GM12878 (cell line): ENCODE results near the gene PJA1.

ENCODE experiments used
- ATF3 ChIP-seq: IDR thresholded peaks from 2 replicates; pipeline ENCODE4 v1.6.1; 2011; ENCODE audit warnings: low read depth, mild to moderate bottlenecking, low read length, moderate library complexity, borderline replicate concordance; ENCODE audit errors: extremely low read depth
- CTCF ChIP-seq, 3 experiments: IDR thresholded peaks in 2 of 3; conservative IDR thresholded peaks in 1 of 3; 2 replicates each; pipeline ENCODE4 v1.5.1; 2011; ENCODE audit warnings: low read depth in 3 of 3, low read length in 3 of 3, mild to moderate bottlenecking in 3 of 3, control low read depth in 2 of 3, moderate library complexity in 2 of 3, inconsistent platforms in 1 of 3, mixed read lengths in 1 of 3; ENCODE audit not compliant: control insufficient read depth in 2 of 3, insufficient read depth in 1 of 3; ENCODE audit errors: extremely low read depth in 1 of 3
- ESRRA ChIP-seq: IDR thresholded peaks from 2 replicates; pipeline ENCODE4 v1.6.1; 2012; ENCODE audit warnings: mild to moderate bottlenecking, low read length, improper control_type of control experiment
- JUND ChIP-seq: IDR thresholded peaks from 2 replicates; pipeline ENCODE4 v1.6.1; 2012; ENCODE audit warnings: low read depth, mild to moderate bottlenecking, low read length, improper control_type of control experiment, moderate library complexity
- PAX5 ChIP-seq: IDR thresholded peaks from 2 replicates; pipeline ENCODE4 v1.6.1; 2011; ENCODE audit warnings: low read depth, low read length, borderline replicate concordance
- PAX8 ChIP-seq: fragments of 450-650 bp; IDR thresholded peaks from 2 replicates; pipeline ENCODE4 v1.6.1; 2017; ENCODE audit warnings: mild to moderate bottlenecking, moderate library complexity
- POLR2AphosphoS2 ChIP-seq: IDR thresholded peaks from 2 replicates; pipeline ENCODE4 v1.6.1; 2011; ENCODE audit warnings: low read depth, mild to moderate bottlenecking, low read length, improper control_type of control experiment, moderate library complexity
- SP1 ChIP-seq: IDR thresholded peaks from one replicate; pipeline ENCODE4 v1.6.1; 2011; ENCODE audit warnings: low read depth, low read length
- YY1 ChIP-seq: IDR thresholded peaks from 2 replicates; pipeline ENCODE4 v1.6.1; 2011; ENCODE audit warnings: low read depth, mild to moderate bottlenecking, low read length
- ZNF274 ChIP-seq: IDR thresholded peaks from one replicate; pipeline ENCODE4 v1.8.0; 2011; ENCODE audit not compliant: insufficient read length, insufficient read depth
- ZSCAN29 ChIP-seq: fragments of 450-650 bp; IDR thresholded peaks from 2 replicates; pipeline ENCODE4 v1.6.1; 2017; ENCODE audit warnings: mild to moderate bottlenecking, moderate library complexity
- TF ChIP-seq, protein P1 (sequence below): fragments of 450-650 bp; formaldehyde crosslinking; IDR thresholded peaks from 2 replicates; pipeline ENCODE4 v1.5.0; 2022; ENCODE audit warnings: mild to moderate bottlenecking, missing genetic modification characterization

DNA sequence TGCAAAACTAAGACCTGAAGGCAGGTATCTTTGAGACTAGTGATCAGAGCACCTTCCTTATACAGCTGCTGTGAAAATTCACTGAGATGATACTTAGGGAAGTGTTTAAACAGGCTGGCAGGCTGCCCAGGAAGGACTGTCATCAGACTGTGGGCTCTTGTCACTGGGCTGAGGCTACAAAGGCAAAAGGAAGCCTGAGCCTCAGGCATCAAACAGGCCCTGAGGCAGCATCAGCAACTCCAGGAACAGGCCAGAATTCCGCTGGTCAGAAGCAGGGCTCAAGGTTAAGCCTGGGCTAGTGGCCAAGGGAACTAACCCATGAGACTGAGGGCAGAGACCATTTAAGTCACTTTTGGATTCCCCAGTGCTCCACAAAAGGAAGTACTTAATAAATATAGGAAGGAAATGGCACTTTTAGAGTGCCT, 12.8 kb downstream of the PJA1 start:
- TF ChIP-seq PAX5: no peak
- no peak for TF ChIP-seq YY1
- no peak for TF ChIP-seq SP1
- TF ChIP-seq, protein P1, sequence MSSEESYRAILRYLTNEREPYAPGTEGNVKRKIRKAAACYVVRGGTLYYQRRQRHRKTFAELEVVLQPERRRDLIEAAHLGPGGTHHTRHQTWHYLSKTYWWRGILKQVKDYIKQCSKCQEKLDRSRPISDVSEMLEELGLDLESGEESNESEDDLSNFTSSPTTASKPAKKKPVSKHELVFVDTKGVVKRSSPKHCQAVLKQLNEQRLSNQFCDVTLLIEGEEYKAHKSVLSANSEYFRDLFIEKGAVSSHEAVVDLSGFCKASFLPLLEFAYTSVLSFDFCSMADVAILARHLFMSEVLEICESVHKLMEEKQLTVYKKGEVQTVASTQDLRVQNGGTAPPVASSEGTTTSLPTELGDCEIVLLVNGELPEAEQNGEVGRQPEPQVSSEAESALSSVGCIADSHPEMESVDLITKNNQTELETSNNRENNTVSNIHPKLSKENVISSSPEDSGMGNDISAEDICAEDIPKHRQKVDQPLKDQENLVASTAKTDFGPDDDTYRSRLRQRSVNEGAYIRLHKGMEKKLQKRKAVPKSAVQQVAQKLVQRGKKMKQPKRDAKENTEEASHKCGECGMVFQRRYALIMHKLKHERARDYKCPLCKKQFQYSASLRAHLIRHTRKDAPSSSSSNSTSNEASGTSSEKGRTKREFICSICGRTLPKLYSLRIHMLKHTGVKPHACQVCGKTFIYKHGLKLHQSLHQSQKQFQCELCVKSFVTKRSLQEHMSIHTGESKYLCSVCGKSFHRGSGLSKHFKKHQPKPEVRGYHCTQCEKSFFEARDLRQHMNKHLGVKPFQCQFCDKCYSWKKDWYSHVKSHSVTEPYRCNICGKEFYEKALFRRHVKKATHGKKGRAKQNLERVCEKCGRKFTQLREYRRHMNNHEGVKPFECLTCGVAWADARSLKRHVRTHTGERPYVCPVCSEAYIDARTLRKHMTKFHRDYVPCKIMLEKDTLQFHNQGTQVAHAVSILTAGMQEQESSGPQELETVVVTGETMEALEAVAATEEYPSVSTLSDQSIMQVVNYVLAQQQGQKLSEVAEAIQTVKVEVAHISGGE: no peak
- TF ChIP-seq JUND: no peak
- TF ChIP-seq PAX8: no peak
- no peak for TF ChIP-seq CTCF (IDR thresholded peaks at IDR 0.05 in 2 of 3, conservative IDR thresholded peaks at IDR 0.05 in 1 of 3; ENCODE audit: control insufficient read depth in 2 of 3, extremely low read depth in 1 of 3, insufficient read depth in 1 of 3, low read depth in 3 of 3, low read length in 3 of 3)
- TF ChIP-seq ATF3: no peak
- TF ChIP-seq ESRRA: no peak
- TF ChIP-seq POLR2AphosphoS2: no peak
- no peak for TF ChIP-seq ZSCAN29
- no peak for TF ChIP-seq ZNF274
